GM12878 (cell line): Measurements from ENCODE around the gene CAP2. TPM values are rescaled to one million over a fixed set of nuclear protein-coding genes. Genes with fewer than 3 reads are reported as not detected.

ENCODE experiments used
- ATAC-seq: fragments of 200-7000 bp; cut with Tn5 transposase; 3 replicates; pipeline ENCODE4 v1.9.1; 2020; ENCODE audit warnings: mild to moderate bottlenecking, moderate library complexity
- BruUV-seq: library from RNA; stranded (reverse); fragments of 400-500 nt; replicated peaks from 2 replicates; lab custom pipeline; 2021; lab: Mats Ljungman, UMichigan
- CTCF ChIA-PET: fragments of 300-600 bp; sonication (Branson Sonifier 250); formaldehyde crosslinking; extraction: SDS; loops from one replicate; lab custom pipeline; 2021; ENCODE audit warnings: inconsistent platforms; lab: Yijun Ruan, JAX
- POLR2A ChIA-PET: fragments of 350-600 bp; formaldehyde crosslinking; extraction: SDS; loops from one replicate; lab custom pipeline; 2021; ENCODE audit warnings: inconsistent platforms; lab: Charles Lee
- RAD21 ChIA-PET: fragments of 300-600 bp; sonication (Branson Sonifier 250); formaldehyde crosslinking; loops from one replicate; lab custom pipeline; 2023; ENCODE audit warnings: antibody characterized with exemption; ENCODE audit not compliant: unreplicated experiment; lab: Charles Lee
- SMC1A ChIA-PET: fragments of 300-600 bp; sonication (Branson Sonifier 250); formaldehyde crosslinking; loops from one replicate; lab custom pipeline; 2023; ENCODE audit not compliant: unreplicated experiment, uncharacterized antibody; lab: Charles Lee
- DNase-seq: peaks from one replicate; pipeline ENCODE4 v3.0.0-alpha.2; 2011; ENCODE audit warnings: low read depth, low spot score
- FAIRE-seq: peaks from 3 replicates; lab custom pipeline; 2011; peaks lifted over from hg19 to GRCh38; lab: Jason Lieb, UNC
- H2AFZ ChIP-seq: 2 replicates; pipeline ENCODE4 v1.6.0; 2011; ENCODE audit warnings: low read depth, low read length, control low read depth; ENCODE audit not compliant: control insufficient read depth
- H3K27ac ChIP-seq: 2 replicates; pipeline ENCODE4 v1.5.1; 2011; ENCODE audit warnings: control low read depth; ENCODE audit not compliant: control insufficient read depth, insufficient read depth
- H3K27me3 ChIP-seq, 2 experiments: replicated peaks in 1 of 2; 2 replicates each; pipeline versions ENCODE4 v1.6.0 to v1.6.1; 2011; ENCODE audit warnings: low read length in 1 of 2; ENCODE audit not compliant: control insufficient read depth in 2 of 2, insufficient read depth in 2 of 2
- H3K36me3 ChIP-seq, 2 experiments: 2 replicates each; pipeline ENCODE4 v1.5.1; 2011; ENCODE audit warnings: low read length in 1 of 2; ENCODE audit not compliant: control insufficient read depth in 2 of 2, insufficient read depth in 2 of 2
- H3K4me1 ChIP-seq: 2 replicates; pipeline ENCODE4 v1.6.1; 2011; ENCODE audit warnings: mild to moderate bottlenecking, low read length, moderate library complexity, mixed read lengths; ENCODE audit not compliant: control insufficient read depth, insufficient read depth
- H3K4me2 ChIP-seq: 2 replicates; pipeline ENCODE4 v1.6.0; 2011; ENCODE audit warnings: control low read depth; ENCODE audit not compliant: control insufficient read depth, insufficient read depth
- H3K4me3 ChIP-seq: fragments of 200-600 bp; sonication (generic); 2 replicates; pipeline ENCODE4 v1.5.1; 2016
- H3K79me2 ChIP-seq: 2 replicates; pipeline ENCODE4 v1.6.0; 2011; ENCODE audit warnings: low read length; ENCODE audit not compliant: control insufficient read depth, insufficient read depth
- H3K9ac ChIP-seq: 2 replicates; pipeline ENCODE4 v1.8.0; 2011; ENCODE audit warnings: low read length, control low read depth, mixed read lengths; ENCODE audit not compliant: control insufficient read depth, insufficient read depth
- H3K9me3 ChIP-seq: replicated peaks from 3 replicates; pipeline ENCODE4 v1.5.1; 2011; ENCODE audit warnings: mild to moderate bottlenecking, low read length; ENCODE audit not compliant: control insufficient read depth, insufficient read depth
- H4K20me1 ChIP-seq: 2 replicates; pipeline ENCODE4 v1.6.0; 2011; ENCODE audit not compliant: control insufficient read depth, insufficient read depth
- BHLHE40 ChIP-seq, 2 experiments: fragments of 450-650 bp in 1 of 2; IDR thresholded peaks; 2 replicates each; pipeline ENCODE4 v1.6.1; 2011 to 2017; ENCODE audit warnings: low read depth in 2 of 2, borderline replicate concordance in 1 of 2, improper control_type of control experiment in 1 of 2, low read length in 1 of 2, mild to moderate bottlenecking in 1 of 2
- CEBPB ChIP-seq, 2 experiments: fragments of 150-350 bp in 1 of 2; IDR thresholded peaks; 2 replicates each; pipeline ENCODE4 v1.6.1; 2012 to 2014; ENCODE audit warnings: low read depth in 2 of 2, low read length in 2 of 2, borderline replicate concordance in 1 of 2, inconsistent platforms in 1 of 2
- CHD2 ChIP-seq: IDR thresholded peaks from 2 replicates; pipeline ENCODE4 v1.6.1; 2011; ENCODE audit warnings: low read depth, low read length, improper control_type of control experiment, borderline replicate concordance
- DPF2 ChIP-seq: fragments of 450-650 bp; IDR thresholded peaks from 2 replicates; pipeline ENCODE4 v1.6.1; 2017; ENCODE audit warnings: mild to moderate bottlenecking
- KLF5 ChIP-seq: fragments of 450-650 bp; IDR thresholded peaks from 2 replicates; pipeline ENCODE4 v1.6.1; 2014; ENCODE audit warnings: mild to moderate bottlenecking; ENCODE audit not compliant: partially characterized antibody
- MEF2A ChIP-seq: IDR thresholded peaks from 2 replicates; pipeline ENCODE4 v1.6.1; 2011; ENCODE audit warnings: low read depth, mild to moderate bottlenecking, low read length, moderate library complexity; ENCODE audit not compliant: insufficient read depth
- NR2C2 ChIP-seq: IDR thresholded peaks from 2 replicates; pipeline ENCODE4 v1.6.1; 2011; ENCODE audit warnings: borderline replicate concordance, low read depth; ENCODE audit not compliant: control insufficient read depth, insufficient read length
- RB1 ChIP-seq: fragments of 450-650 bp; formaldehyde crosslinking; IDR thresholded peaks from 2 replicates; pipeline ENCODE4 v1.6.1; 2017; ENCODE audit warnings: mild to moderate bottlenecking, borderline replicate concordance
- RCOR1 ChIP-seq: conservative IDR thresholded peaks from 2 replicates; pipeline ENCODE4 v1.6.1; 2012; ENCODE audit warnings: low read depth, low read length, improper control_type of control experiment
- WRNIP1 ChIP-seq: IDR thresholded peaks from 2 replicates; pipeline ENCODE4 v1.6.1; 2011; ENCODE audit warnings: low read depth, low read length, improper control_type of control experiment, borderline replicate concordance
- ZNF207 ChIP-seq: fragments of 450-650 bp; IDR thresholded peaks from 2 replicates; pipeline ENCODE4 v1.6.1; 2014; ENCODE audit warnings: antibody characterized with exemption, mild to moderate bottlenecking, borderline replicate concordance
- ZNF217 ChIP-seq: fragments of 450-650 bp; IDR thresholded peaks from 2 replicates; pipeline ENCODE4 v1.6.1; 2017; ENCODE audit warnings: antibody characterized with exemption, mild to moderate bottlenecking
- ZNF592 ChIP-seq: fragments of 450-650 bp; IDR thresholded peaks from 2 replicates; pipeline ENCODE4 v1.6.1; 2017; ENCODE audit warnings: mild to moderate bottlenecking, moderate library complexity
- WGBS: methylation state at CpG from one replicate; pipeline ENCODE4 v1.1.6; 2016; ENCODE audit warnings: low lambda C conversion rate; ENCODE audit not compliant: insufficient replicate concordance, insufficient coverage; ENCODE audit errors: missing lambda C conversion rate; 5-methylcytosine and 5-hydroxymethylcytosine counted together
- in situ Hi-C: fragments of 300-500 bp; cut with MboI; formaldehyde crosslinking; loops from 9 replicates; pipeline ENCODE4 v1.14.3; 2018; ENCODE audit warnings: mixed read lengths
- intact Hi-C: fragments of 100-400 bp; cut with micrococcal nuclease; formaldehyde crosslinking; loops from one replicate; pipeline ENCODE4 v1.14.2; 2022; ENCODE audit not compliant: unreplicated experiment
- polyA plus RNA-seq, 11 experiments: library from polyadenylated mRNA; depleted of rRNA in 4 of 11; unstranded in 6 of 11; stranded (reverse) in 5 of 11; fragments of >200 nt; fragmentation: Nextera tagmentation in 4 of 11; fragmentation: Illumina TruSeq in 1 of 11; extraction: Ambion mirVana in 4 of 11; extraction: Trizol in 1 of 11; gene quantifications; 1 replicate in 1 of 11; 2 replicates in 10 of 11; pipeline versions ENCODE4 v1.2.1 to v1.2.3, GENCODE V29; 2011 to 2016; ENCODE audit warnings: inconsistent platforms in 2 of 11, missing spikeins in 2 of 11, low read depth in 1 of 11
- total RNA-seq, 4 experiments: library from RNA; depleted of rRNA in 3 of 4; stranded (reverse); fragments of >200 nt in 3 of 4; fragmentation: Illumina TruSeq in 1 of 4; extraction: Trizol in 1 of 4; gene quantifications; 2 replicates each; pipeline versions ENCODE4 v1.2.1 to v1.2.3, GENCODE V29; 2013 to 2021

CAP2 gene
- total and polyA plus RNA-seq, 10 of the 15 experiments (the other 5 are each of a cell fraction or from before 2014, with no cell fraction given), result 0.10 to 2.0 (median 0.15) TPM; not detected in 7

GRCh38 chr6:17501442-17501841 lies 108.0 kb downstream of the CAP2 start:
- SMC1A ChIA-PET, result interaction anchor here (0.9 to 2.1 kb wide), 8 partner anchors 10 to 390 kb away, joined by 3 to 8 read pairs (median 3); no protein-coding TSS in a partner anchor

DNA sequence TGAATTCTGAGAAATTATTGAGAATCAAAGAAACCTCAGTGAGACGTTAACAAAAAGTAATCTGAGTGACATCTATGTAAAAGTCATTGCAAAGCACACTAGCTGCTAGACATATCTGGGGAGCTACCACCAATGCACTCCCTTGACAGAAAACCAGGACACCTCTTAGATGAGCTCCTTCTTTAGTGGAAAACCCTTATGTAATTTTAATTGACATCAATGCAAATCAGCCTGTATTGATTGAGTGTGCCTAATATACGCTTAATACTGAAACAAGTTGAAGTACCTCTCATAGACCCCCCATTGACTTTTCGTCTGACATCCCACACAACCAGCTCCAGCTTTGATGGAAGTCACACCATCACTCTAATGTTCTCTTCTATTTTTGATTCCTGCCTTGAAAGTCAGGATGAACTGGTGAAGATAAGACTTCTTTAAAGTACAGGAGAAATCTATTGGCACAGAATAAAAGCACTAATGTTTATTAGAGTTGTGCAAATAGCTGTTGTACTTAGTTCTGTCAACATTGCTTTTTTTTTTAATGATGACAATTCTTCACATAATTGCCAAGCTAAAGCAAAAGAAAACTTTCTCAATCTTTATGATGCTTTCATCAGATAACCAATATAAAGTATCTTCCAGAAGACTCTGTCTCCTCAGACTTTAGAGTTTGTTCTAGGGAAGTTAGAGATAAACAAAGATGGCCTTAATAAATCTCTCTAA lies 108.7 kb downstream of the CAP2 start:
- Histone ChIP-seq H2AFZ (no peak overlapping the region), H3K4me1 (no peaks in the 10 kb centered on the region), H3K79me2 (no peaks in the 10 kb centered on the region), H3K9ac (no peak overlapping the region), H3K4me3 (no peak overlapping the region), H3K27me3 (no peaks in the 10 kb centered on the region), H3K36me3 (no peaks in the 10 kb centered on the region), H3K4me2 (no peak overlapping the region), H4K20me1 (no peaks in the 10 kb centered on the region), H3K27ac (no peak overlapping the region), H3K9me3 (no peaks in the 10 kb centered on the region)
- intact Hi-C loops (no loop called here), in situ Hi-C loops (no loop called here)
- no TSS peak for BruUV-seq
- CTCF ChIA-PET, result interaction anchor here (0.8 to 1.5 kb wide), 3 partner anchors 13 to 335 kb away, joined by 3 to 5 read pairs (median 3); no protein-coding TSS in a partner anchor
- TF ChIP-seq WRNIP1 (no peak), NR2C2 (no peak), RCOR1 (no peak), MEF2A (no peak), DPF2 (no peak), CEBPB (IDR thresholded peaks at IDR 0.05; ENCODE audit: borderline replicate concordance in 1 of 2, low read depth in 2 of 2, low read length in 2 of 2) (no peak), BHLHE40 (IDR thresholded peaks at IDR 0.05; ENCODE audit: borderline replicate concordance in 1 of 2, low read depth in 2 of 2, low read length in 1 of 2) (no peak), ZNF592 (no peak), ZNF217 (no peak), KLF5 (no peak), ZNF207 (no peak)
- no peak for FAIRE-seq
- DNase-seq, result no peak
- SMC1A ChIA-PET, result interaction anchor here (0.5 to 2.1 kb wide), 12 partner anchors 9 to 390 kb away, joined by 3 to 8 read pairs (median 3); no protein-coding TSS in a partner anchor
- ATAC-seq, result no peak
- POLR2A ChIA-PET, result no interaction called here
- RAD21 ChIA-PET, result interaction anchor here (0.8 to 1.1 kb wide), 3 partner anchors 10 to 95 kb away, joined by 3 read pairs; no protein-coding TSS in a partner anchor
- WGBS, result 3% methylated on average over 3 of the region's 3 CpGs

More at GRCh38 chr6:17501442-17501841, 108.0 kb downstream of the CAP2 start:
- DNase-seq (no peak), ATAC-seq (no peak), FAIRE-seq (no peak)
- Histone ChIP-seq H3K36me3 (no peaks in the 10 kb centered on the region), H3K4me1 (no peaks in the 10 kb centered on the region), H3K9ac (no peak overlapping the region), H3K4me2 (no peak overlapping the region), H2AFZ (no peak overlapping the region), H4K20me1 (no peaks in the 10 kb centered on the region), H3K4me3 (no peak overlapping the region), H3K27ac (no peak overlapping the region), H3K27me3 (no peaks in the 10 kb centered on the region), H3K79me2 (no peaks in the 10 kb centered on the region), H3K9me3 (no peaks in the 10 kb centered on the region)
- ChIA-PET POLR2A (no interaction called here), RAD21 (interaction anchor here (1.1 kb wide), 1 partner anchor 83 kb away, joined by 3 read pairs; no protein-coding TSS in a partner anchor), CTCF (interaction anchor here (1.1 to 1.5 kb wide), 2 partner anchors 14 to 334 kb away, joined by 3 to 5 read pairs; no protein-coding TSS in a partner anchor)
- in situ Hi-C loops (no loop called here), intact Hi-C loops (no loop called here)
- 50% methylated on average over 3 of the region's 3 CpGs for WGBS
- no TSS peak for BruUV-seq
- TF ChIP-seq RB1, result no peak
- TF ChIP-seq CHD2, result no peak
